Muscle layer of duodenum (tissue), 2 donors: ENCODE data around the gene RRBP1.

Source experiments
- H3K27ac ChIP-seq: one replicate; pipeline ENCODE4 v1.7.0; 2013; ENCODE audit warnings: mild to moderate bottlenecking, low read length
- H3K27me3 ChIP-seq: one replicate; pipeline ENCODE4 v1.7.0; 2013; ENCODE audit warnings: low read depth, mild to moderate bottlenecking, control low read depth, low read length
- H3K36me3 ChIP-seq, 2 donors: one replicate each; pipeline ENCODE4 v1.7.0; 2013; ENCODE audit warnings: low read length in 2 of 2, control low read depth in 1 of 2, mild to moderate bottlenecking in 1 of 2; ENCODE audit not compliant: insufficient read depth in 2 of 2, control insufficient read depth in 1 of 2
- H3K4me1 ChIP-seq, 2 donors: one replicate each; pipeline ENCODE4 v1.7.0; 2013; ENCODE audit warnings: low read length in 2 of 2, mild to moderate bottlenecking in 2 of 2, control low read depth in 1 of 2, moderate library complexity in 1 of 2; ENCODE audit not compliant: insufficient read depth in 2 of 2, control insufficient read depth in 1 of 2
- H3K4me3 ChIP-seq, 2 donors: one replicate each; pipeline ENCODE4 v1.7.0; 2013; ENCODE audit warnings: low read length in 2 of 2, low read depth in 1 of 2, mild to moderate bottlenecking in 1 of 2
- H3K9me3 ChIP-seq, 2 donors: one replicate each; pipeline ENCODE4 v1.7.0; 2013; ENCODE audit warnings: low read length in 2 of 2, control low read depth in 1 of 2, mild to moderate bottlenecking in 1 of 2; ENCODE audit not compliant: control insufficient read depth in 1 of 2
- donor health status: healthy.

The RRBP1 gene

GRCh38 chr20:17658648-17658993 is 23.4 kb downstream of the RRBP1 start:
- Histone ChIP-seq H3K27me3 (no peaks in the 10 kb centered on the region), H3K36me3 (peaks cover 27 to 32% of the 10 kb centered on the region in 2 donors), H3K27ac (no peak overlapping the region), H3K4me3 (peak overlapping the region in 1 of 2 donors; percentile 18), H3K4me1 (peaks cover 5 to 19% of the 10 kb centered on the region in 2 donors), H3K9me3 (peaks cover 0 to 4% of the 10 kb centered on the region in 2 donors)

- H3K4me3 ChIP-seq, result peak overlapping the region in 1 of 2 donors; percentile 18
- H3K4me1 ChIP-seq, result peaks cover 5 to 15% of the 10 kb centered on the region in 2 donors
- H3K27ac ChIP-seq, result no peak overlapping the region
- no peaks in the 10 kb centered on the region for H3K27me3 ChIP-seq
- H3K9me3 ChIP-seq, result peaks cover 0 to 4% of the 10 kb centered on the region in 2 donors
- peaks cover 27 to 32% of the 10 kb centered on the region in 2 donors for H3K36me3 ChIP-seq
Observed at GRCh38 chr20:17657898-17658647, 24.0 kb downstream of the RRBP1 start.

DNA sequence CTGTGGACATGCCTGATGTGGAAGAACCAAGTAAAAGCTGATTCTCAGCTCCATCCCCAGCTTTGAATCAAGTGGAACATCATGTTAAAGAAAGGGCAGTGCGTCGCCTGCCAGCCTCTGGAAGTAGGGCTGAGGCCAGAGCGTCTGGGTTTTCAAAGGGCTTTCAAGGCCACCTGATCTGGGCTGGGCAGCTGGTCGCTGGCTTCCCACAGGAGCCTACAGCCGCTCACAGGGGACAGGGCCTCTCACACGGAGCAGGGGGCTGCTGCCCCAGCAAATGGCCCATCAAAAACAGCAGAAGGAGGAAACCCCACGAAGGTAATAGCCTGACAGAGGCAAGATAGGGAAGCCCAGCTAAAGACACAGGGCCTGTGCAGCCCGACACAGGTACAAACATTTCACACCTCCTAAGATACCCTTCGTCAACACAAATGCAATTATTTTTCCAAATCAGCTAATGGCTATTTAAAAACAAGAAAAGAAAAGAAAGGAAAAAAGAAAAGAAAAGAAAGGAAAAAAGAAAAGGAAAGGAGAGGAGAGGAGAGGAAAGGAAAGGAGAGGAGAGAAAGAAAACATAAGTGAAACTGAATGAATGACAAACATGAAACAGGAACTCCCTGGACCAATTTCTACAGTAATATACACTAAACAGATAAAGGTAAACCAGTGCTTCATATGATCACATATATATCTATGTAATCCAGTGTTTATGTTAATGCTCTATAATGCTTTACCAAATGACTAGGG is 24.8 kb downstream of the RRBP1 start:
- peaks cover 27 to 32% of the 10 kb centered on the region in 2 donors for H3K36me3 ChIP-seq
- H3K9me3 ChIP-seq, result peaks cover 0 to 4% of the 10 kb centered on the region in 2 donors
- H3K27me3 ChIP-seq, result no peaks in the 10 kb centered on the region
- H3K4me1 ChIP-seq, result peaks cover 5 to 20% of the 10 kb centered on the region in 2 donors
- no peak overlapping the region for H3K27ac ChIP-seq
- no peak overlapping the region for H3K4me3 ChIP-seq

DNA sequence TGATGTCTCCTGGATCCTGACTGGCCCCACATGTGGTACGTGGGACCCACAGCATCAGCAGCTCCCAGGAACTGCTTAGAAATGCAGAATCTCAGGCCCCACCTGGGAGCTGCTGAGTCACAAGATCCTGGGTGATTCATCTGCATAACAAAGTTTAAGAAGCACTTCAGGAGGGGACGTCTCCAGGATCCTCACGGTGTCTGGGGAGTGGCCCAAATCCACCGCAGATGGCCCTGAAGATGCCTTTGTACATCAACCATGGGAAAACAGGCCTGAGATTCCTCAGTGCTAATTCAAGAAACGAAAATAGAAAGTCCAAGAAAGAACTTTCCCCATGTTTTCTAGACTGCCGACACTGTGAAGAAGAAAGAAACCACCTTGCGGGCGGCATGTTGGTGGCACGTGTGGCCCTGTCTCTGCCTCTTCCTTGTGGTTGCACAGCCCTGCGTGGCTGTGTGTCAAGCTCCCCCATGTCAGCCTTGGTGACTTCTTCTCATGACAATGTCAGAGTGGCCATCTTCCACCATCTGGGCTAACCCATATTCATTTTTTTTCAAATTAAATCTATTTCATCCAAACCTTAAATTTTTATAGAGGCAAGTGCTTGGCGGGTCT is 26.1 kb downstream of the RRBP1 start:
- Histone ChIP-seq H3K9me3 (peaks cover 0 to 4% of the 10 kb centered on the region in 2 donors), H3K4me1 (peaks cover 7 to 31% of the 10 kb centered on the region in 2 donors), H3K27ac (no peak overlapping the region), H3K27me3 (no peaks in the 10 kb centered on the region), H3K4me3 (no peak overlapping the region), H3K36me3 (peaks cover 27 to 32% of the 10 kb centered on the region in 2 donors)

- Histone ChIP-seq H3K27me3 (no peaks in the 10 kb centered on the region), H3K27ac (no peak overlapping the region), H3K36me3 (peaks cover 27% of the 10 kb centered on the region in 2 donors), H3K4me3 (no peak overlapping the region), H3K9me3 (peaks cover 0 to 4% of the 10 kb centered on the region in 2 donors), H3K4me1 (peaks cover 10 to 33% of the 10 kb centered on the region in 2 donors)
Observed at GRCh38 chr20:17655286-17655651, 26.8 kb downstream of the RRBP1 start.

DNA sequence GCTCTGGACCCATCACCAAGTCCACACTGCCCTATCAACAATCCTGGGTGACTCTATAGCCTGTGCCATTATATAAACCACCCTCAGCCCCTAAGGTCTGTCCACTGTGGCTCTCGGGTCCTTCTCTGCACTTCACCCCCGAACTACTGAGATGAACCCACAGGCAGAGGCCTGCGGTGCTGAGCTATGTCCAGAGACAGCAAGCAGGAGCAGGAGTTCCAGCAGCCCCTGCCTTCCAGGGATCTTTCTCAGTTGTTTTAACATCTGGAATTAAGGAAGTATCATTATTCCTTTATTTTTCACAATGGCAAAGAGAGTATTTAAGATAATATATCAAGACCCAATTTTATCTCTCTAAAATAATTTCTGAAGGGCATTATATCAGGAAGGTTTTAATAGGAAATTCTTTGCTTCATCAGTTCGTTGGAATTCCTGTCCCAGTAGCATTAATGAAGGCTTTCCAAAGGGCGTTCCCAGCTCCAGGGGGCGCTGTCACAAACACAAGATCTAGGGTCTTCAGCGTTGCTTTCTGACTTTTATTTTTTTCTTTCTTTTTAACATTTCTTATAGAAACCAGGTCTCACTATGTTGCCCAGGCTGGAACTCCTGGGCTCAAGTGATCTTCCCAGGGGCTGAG is 27.3 kb downstream of the RRBP1 start:
- H3K9me3 ChIP-seq, result peaks cover 0 to 4% of the 10 kb centered on the region in 2 donors
- peaks cover 14 to 38% of the 10 kb centered on the region in 2 donors for H3K4me1 ChIP-seq
- H3K4me3 ChIP-seq, result no peak overlapping the region
- H3K27me3 ChIP-seq, result no peaks in the 10 kb centered on the region
- peaks cover 22 to 23% of the 10 kb centered on the region in 2 donors for H3K36me3 ChIP-seq
- no peak overlapping the region for H3K27ac ChIP-seq

- Histone ChIP-seq H3K4me1 (peaks cover 15 to 45% of the 10 kb centered on the region in 2 donors), H3K4me3 (no peak overlapping the region), H3K27ac (no peak overlapping the region), H3K9me3 (peaks cover 0 to 4% of the 10 kb centered on the region in 2 donors), H3K36me3 (peaks cover 17 to 21% of the 10 kb centered on the region in 2 donors), H3K27me3 (no peaks in the 10 kb centered on the region)
Observed at GRCh38 chr20:17653835-17654648, 28.0 kb downstream of the RRBP1 start.

- Histone ChIP-seq H3K4me3 (no peak overlapping the region), H3K27me3 (no peaks in the 10 kb centered on the region), H3K27ac (no peak overlapping the region), H3K36me3 (peaks cover 5 to 14% of the 10 kb centered on the region in 2 donors), H3K9me3 (no peaks in the 10 kb centered on the region), H3K4me1 (peaks cover 25 to 59% of the 10 kb centered on the region in 2 donors)
Observed at GRCh38 chr20:17652411-17652810, 29.6 kb downstream of the RRBP1 start.

GRCh38 chr20:17651760-17652388 is 30.2 kb downstream of the RRBP1 start:
- Histone ChIP-seq H3K36me3 (peaks cover 1 to 14% of the 10 kb centered on the region in 2 donors), H3K4me1 (peaks cover 30 to 60% of the 10 kb centered on the region in 2 donors), H3K27me3 (no peaks in the 10 kb centered on the region), H3K9me3 (no peaks in the 10 kb centered on the region), H3K4me3 (no peak overlapping the region), H3K27ac (no peak overlapping the region)

- H3K27me3 ChIP-seq, result no peaks in the 10 kb centered on the region
- peaks cover 0 to 13% of the 10 kb centered on the region in 2 donors for H3K36me3 ChIP-seq
- H3K4me1 ChIP-seq, result peaks cover 36 to 67% of the 10 kb centered on the region in 2 donors
- no peak overlapping the region for H3K27ac ChIP-seq
- no peak overlapping the region for H3K4me3 ChIP-seq
- H3K9me3 ChIP-seq, result no peaks in the 10 kb centered on the region
Observed at GRCh38 chr20:17651129-17651759, 30.8 kb downstream of the RRBP1 start.
